ENCODE measurements around the gene LRRTM4. TPM values are rescaled to one million over a fixed set of nuclear protein-coding genes. Genes with fewer than 3 reads are reported as not detected.

LRRTM4 gene
- polyA plus RNA-seq, 1 of the 3 experiments (the other 2 are of a cell fraction) = 0.10 TPM

- no peaks in the 10 kb centered on the region for H3K79me2 ChIP-seq (ENCODE audit: insufficient read depth)
- POLR2A ChIA-PET = no interaction called here
- CTCF ChIA-PET = no interaction called here
- no peak overlapping the region for H2AFZ ChIP-seq (ENCODE audit: low read depth)
- no peaks in the 10 kb centered on the region for H3K27me3 ChIP-seq (ENCODE audit: insufficient read depth)
- TF ChIP-seq FOXJ3 (CRISPR knock-in tag; IDR thresholded peaks at IDR 0.05) (no peak), TCF12 (IDR thresholded peaks at IDR 0.05) (no peak), CHD2 (IDR thresholded peaks at IDR 0.05; ENCODE audit: low read length, partially characterized antibody) (no peak), FOSL2 (IDR thresholded peaks at IDR 0.05; ENCODE audit: borderline replicate concordance, low read depth) (no peak), EZH2phosphoT487 (IDR thresholded peaks at IDR 0.05; ENCODE audit: borderline replicate concordance, low read depth) (no peak), GATA2 (CRISPR knock-in tag; IDR thresholded peaks at IDR 0.05) (no peak), SIN3A (IDR thresholded peaks at IDR 0.05; ENCODE audit: borderline replicate concordance, low read depth, low read length) (no peak), PBX3 (IDR thresholded peaks at IDR 0.05) (no peak), RFX5 (IDR thresholded peaks at IDR 0.05; ENCODE audit: low read length) (no peak), FOXM1 (IDR thresholded peaks at IDR 0.05; ENCODE audit: low read depth) (no peak)
- no peaks in the 10 kb centered on the region for H3K36me3 ChIP-seq (replicated peaks in 1 of 2; ENCODE audit: control insufficient read depth in 1 of 2, insufficient read depth in 2 of 2, low read length in 1 of 2)
- WGBS (ENCODE audit: low lambda C conversion rate) = 32% methylated on average over 5 of the region's 5 CpGs
- H3K9me3 ChIP-seq = no peaks in the 10 kb centered on the region
- no peak overlapping the region for H3K9ac ChIP-seq
- no peaks in the 10 kb centered on the region for H3K4me1 ChIP-seq (ENCODE audit: control insufficient read depth in 1 of 2, insufficient read depth in 2 of 2, low read depth in 1 of 2, low read length in 1 of 2)
- H3F3A ChIP-seq (replicated peaks; ENCODE audit: insufficient read depth) = no peaks in the 10 kb centered on the region
- H3K9me2 ChIP-seq = no peaks in the 10 kb centered on the region
- no peak overlapping the region for H3K4me3 ChIP-seq (ENCODE audit: low read depth in 2 of 2, low read length in 1 of 2)
- no peak for DNase-seq
- H3K4me2 ChIP-seq = no peak overlapping the region
- H3K27ac ChIP-seq (ENCODE audit: low read depth in 2 of 2, low read length in 1 of 2) = no peak overlapping the region
- H4K20me1 ChIP-seq (ENCODE audit: insufficient read depth) = no peaks in the 10 kb centered on the region
Observed at GRCh38 chr2:77296791-77297190, 225.4 kb downstream of the LRRTM4 start.

- TF ChIP-seq FOXJ3 (CRISPR knock-in tag; IDR thresholded peaks at IDR 0.05) (no peak), EZH2phosphoT487 (IDR thresholded peaks at IDR 0.05; ENCODE audit: borderline replicate concordance, low read depth) (no peak), RXRA (IDR thresholded peaks at IDR 0.05; ENCODE audit: borderline replicate concordance, low read depth) (no peak)
- WGBS (ENCODE audit: low lambda C conversion rate) = 17% methylated on average over 2 of the region's 2 CpGs
- Histone ChIP-seq H3K9ac (no peak overlapping the region), H3K9me3 (no peaks in the 10 kb centered on the region), H3K79me2 (ENCODE audit: insufficient read depth) (no peaks in the 10 kb centered on the region), H4K20me1 (ENCODE audit: insufficient read depth) (no peaks in the 10 kb centered on the region), H3K27ac (ENCODE audit: low read depth in 2 of 2, low read length in 1 of 2) (no peak overlapping the region), H2AFZ (ENCODE audit: low read depth) (no peak overlapping the region), H3K4me3 (ENCODE audit: low read depth in 2 of 2, low read length in 1 of 2) (no peak overlapping the region), H3K4me1 (ENCODE audit: control insufficient read depth in 1 of 2, insufficient read depth in 2 of 2, low read depth in 1 of 2, low read length in 1 of 2) (no peaks in the 10 kb centered on the region), H3K27me3 (ENCODE audit: insufficient read depth) (no peaks in the 10 kb centered on the region), H3K36me3 (replicated peaks in 1 of 2; ENCODE audit: control insufficient read depth in 1 of 2, insufficient read depth in 2 of 2, low read length in 1 of 2) (no peaks in the 10 kb centered on the region), H3K4me2 (no peak overlapping the region), H3K9me2 (no peaks in the 10 kb centered on the region), H3F3A (replicated peaks; ENCODE audit: insufficient read depth) (no peaks in the 10 kb centered on the region)
- no peak for DNase-seq
- CTCF ChIA-PET = no interaction called here
- POLR2A ChIA-PET = no interaction called here
Observed at GRCh38 chr2:77294474-77294873, 227.7 kb downstream of the LRRTM4 start.

GRCh38 chr2:77284353-77284752, 237.8 kb downstream of the LRRTM4 start:
- Histone ChIP-seq H3K9me2 (no peaks in the 10 kb centered on the region), H3K4me1 (ENCODE audit: control insufficient read depth in 1 of 2, insufficient read depth in 2 of 2, low read depth in 1 of 2, low read length in 1 of 2) (no peaks in the 10 kb centered on the region; a peak in 1 of 4 replicates), H3K4me2 (no peak overlapping the region), H3K9me3 (no peaks in the 10 kb centered on the region; the same call in none of the 2 replicates), H3K27ac (ENCODE audit: low read depth in 2 of 2, low read length in 1 of 2) (no peak overlapping the region), H3K79me2 (ENCODE audit: insufficient read depth) (no peaks in the 10 kb centered on the region), H3K27me3 (ENCODE audit: insufficient read depth) (no peaks in the 10 kb centered on the region), H3K36me3 (replicated peaks in 1 of 2; ENCODE audit: control insufficient read depth in 1 of 2, insufficient read depth in 2 of 2, low read length in 1 of 2) (no peaks in the 10 kb centered on the region), H3F3A (replicated peaks; ENCODE audit: insufficient read depth) (no peaks in the 10 kb centered on the region), H2AFZ (ENCODE audit: low read depth) (no peak overlapping the region), H3K4me3 (ENCODE audit: low read depth in 2 of 2, low read length in 1 of 2) (no peak overlapping the region), H3K9ac (no peak overlapping the region), H4K20me1 (ENCODE audit: insufficient read depth) (no peaks in the 10 kb centered on the region)
- POLR2A ChIA-PET = no interaction called here
- no peak for DNase-seq
- WGBS (ENCODE audit: low lambda C conversion rate) = 0% methylated on average over 1 of the region's 1 CpG
- CTCF ChIA-PET = no interaction called here
- no peak for TF ChIP-seq FOXJ3 (CRISPR knock-in tag; IDR thresholded peaks at IDR 0.05)
- no peak for TF ChIP-seq RAD21 (IDR thresholded peaks at IDR 0.05; ENCODE audit: low read length)
- no peak for TF ChIP-seq MAX (IDR thresholded peaks at IDR 0.05; ENCODE audit: low read depth)
- no peak for TF ChIP-seq EP300 (IDR thresholded peaks at IDR 0.05; ENCODE audit: borderline replicate concordance in 1 of 2, low read depth in 1 of 2, low read length in 1 of 2)
- TF ChIP-seq RCOR1 (IDR thresholded peaks at IDR 0.05; ENCODE audit: low read length) = no peak
- TF ChIP-seq MXI1 (IDR thresholded peaks at IDR 0.05; ENCODE audit: low read depth, low read length) = no peak
- no peak for TF ChIP-seq PBX3 (IDR thresholded peaks at IDR 0.05)
- TF ChIP-seq EZH2phosphoT487 (IDR thresholded peaks at IDR 0.05; ENCODE audit: borderline replicate concordance, low read depth) = no peak
- TF ChIP-seq CHD2 (IDR thresholded peaks at IDR 0.05; ENCODE audit: low read length, partially characterized antibody) = no peak
- TF ChIP-seq REST (IDR thresholded peaks at IDR 0.05; ENCODE audit: low read depth, low read length) = no peak

Measured in SK-N-SH (cell line).